Measurements from ENCODE around the gene LAPTM4A. TPM values are rescaled to one million over a fixed set of nuclear protein-coding genes. Genes with fewer than 3 reads are reported as not detected.

The LAPTM4A gene
- total RNA-seq, result 45.8 and 97.1 TPM in 2 replicates

DNA sequence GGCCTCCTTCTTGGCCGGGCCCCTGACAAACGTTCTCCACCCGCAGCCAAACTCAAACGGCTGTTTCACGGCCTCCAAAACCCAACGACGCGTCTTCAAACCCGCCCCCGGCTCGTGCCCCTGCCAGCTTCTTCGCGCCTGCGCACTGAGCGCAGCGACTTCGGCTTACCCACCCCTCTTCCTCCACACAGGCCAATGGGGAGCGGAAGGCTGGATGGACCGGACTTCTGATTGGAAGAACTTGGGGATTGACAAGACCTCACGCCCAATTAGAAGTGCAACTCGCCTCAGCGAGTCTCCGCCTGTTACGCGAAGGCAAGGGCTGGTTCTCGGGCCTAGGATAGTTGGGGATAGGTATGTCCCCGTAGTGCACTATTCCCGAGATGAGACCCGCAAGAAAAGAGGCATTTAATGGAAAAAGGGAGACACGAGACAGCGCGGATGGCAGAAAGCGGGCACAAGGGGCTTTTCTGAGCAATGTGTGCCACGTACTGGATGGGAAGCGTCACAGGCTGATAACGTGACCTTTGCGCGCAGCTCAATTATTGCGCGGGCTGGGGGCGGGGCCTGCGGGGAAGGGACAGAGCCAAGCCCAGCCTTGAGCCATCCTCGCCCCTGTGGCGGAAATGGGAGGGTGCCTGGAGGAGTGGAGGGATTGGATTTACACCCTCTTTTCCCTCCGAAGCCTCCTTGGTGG is at the start of gene LAPTM4A:
TSS of gene LAPTM4A (minus strand) at position 97 of the 697 bp plus-strand sequence. CDS start 108 bp downstream, outside the sequence.

DNA sequence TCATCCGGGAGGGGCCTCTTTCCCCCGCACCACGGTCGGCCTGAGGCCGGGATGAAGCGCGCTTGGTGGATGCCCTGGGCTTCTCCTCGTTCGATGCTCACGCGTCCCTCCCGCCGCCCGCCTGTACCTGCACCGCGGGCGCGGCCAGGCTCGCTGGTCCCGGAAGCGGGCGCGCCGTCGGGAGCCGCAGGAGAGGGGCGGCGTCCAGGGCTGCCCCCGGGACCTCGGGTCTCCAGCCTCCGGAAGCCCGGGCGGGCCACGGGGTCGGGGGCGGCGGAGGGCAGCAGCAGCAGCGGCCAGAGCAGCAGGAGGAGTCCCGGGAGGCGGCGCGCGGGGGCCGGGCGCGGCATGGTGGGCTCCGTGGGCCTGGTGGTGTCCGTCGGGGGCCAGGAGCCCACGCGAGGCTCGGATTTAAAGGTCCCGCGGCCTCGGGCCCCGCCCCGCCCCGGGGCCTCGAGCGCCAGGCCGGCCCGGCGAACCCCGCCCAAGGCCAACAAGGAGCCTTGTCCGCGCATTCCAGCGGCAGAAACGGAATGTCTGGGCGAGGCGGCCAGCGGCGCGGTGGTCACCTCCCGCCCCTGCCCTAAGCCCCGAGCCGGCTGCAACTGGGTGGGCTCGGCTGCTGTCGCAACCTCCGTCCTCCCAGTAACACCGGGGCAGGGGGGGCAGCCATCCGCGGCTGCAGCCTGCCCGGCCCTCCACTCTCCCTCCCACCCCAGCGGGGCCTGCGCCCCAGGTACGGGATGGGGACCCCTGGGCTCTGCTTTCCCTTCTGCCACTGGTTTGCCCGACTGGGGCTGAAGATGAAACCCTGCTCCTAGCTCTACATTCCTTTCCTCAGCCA is 38.9 kb downstream of the LAPTM4A start, which contains the start of gene MATN3:
TSS of gene MATN3 (minus strand) at position 387 of the 844 bp plus-strand sequence. CDS start at position 350, 37 bp downstream.

DNA sequence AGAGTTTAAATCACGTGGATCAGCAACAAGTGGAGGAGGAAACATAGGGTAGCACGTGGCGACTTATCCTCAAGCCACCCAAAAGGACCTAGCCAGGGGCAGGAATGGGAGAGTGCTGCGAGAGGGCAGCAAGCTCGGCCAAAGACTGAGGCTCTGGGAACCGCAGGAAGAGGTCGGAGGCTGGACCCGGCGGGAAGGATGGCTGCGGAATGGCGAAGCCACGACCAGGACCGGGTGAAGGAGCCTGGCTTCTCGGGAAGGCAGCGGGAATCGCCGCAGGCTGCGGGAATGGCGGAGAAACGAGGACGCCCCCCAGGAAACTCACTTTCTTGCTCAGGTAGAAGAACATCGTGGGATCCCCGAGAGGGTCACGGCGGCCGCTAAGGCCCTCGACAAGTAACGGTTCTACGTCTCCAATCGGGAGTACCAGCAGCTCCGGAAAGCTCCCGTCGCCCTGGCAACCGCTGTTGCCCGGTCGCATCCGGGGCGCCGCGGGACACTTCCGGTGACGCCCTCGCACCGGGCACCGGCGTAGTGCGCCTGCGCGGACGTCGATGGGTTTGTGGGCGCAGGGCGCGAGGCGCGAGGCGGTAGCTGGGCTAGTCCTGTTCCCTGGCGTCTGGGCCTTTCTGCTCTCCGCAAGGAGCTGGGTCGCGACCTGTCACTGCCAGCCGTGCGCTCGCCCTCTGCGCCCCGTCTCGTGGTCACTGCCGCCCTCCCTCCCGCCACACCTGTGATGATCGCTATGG is 61.6 kb downstream of the LAPTM4A start, which contains the start of gene WDR35:
TSS of gene WDR35 (minus strand) at position 439 of the 749 bp plus-strand sequence. CDS start at position 349, 90 bp downstream.

Other genes with a start within 250 kb of the LAPTM4A start
- 4.3 and 8.3 TPM in 2 replicates for gene TTC32, start 149.6 kb downstream of the LAPTM4A start, total RNA-seq
- 6.6 and 8.2 TPM in 2 replicates for gene WDR35, start 61.5 kb downstream of the LAPTM4A start, total RNA-seq
- 0.85 and 1.9 TPM in 2 replicates for gene MATN3, start 39.0 kb downstream of the LAPTM4A start, total RNA-seq
- gene SDC1, start 173.5 kb upstream of the LAPTM4A start, total RNA-seq, result 788 and 1,471 TPM in 2 replicates

All from tracheal epithelial cell (primary cell).